A549 (cell line): Measurements from ENCODE around the gene SDC1. TPM values are rescaled to one million over a fixed set of nuclear protein-coding genes. Genes with fewer than 3 reads are reported as not detected.

ENCODE experiments used
- ATAC-seq, 2 experiments: fragments of 200-7000 bp in 1 of 2; fragments of >200 bp in 1 of 2; cut with Nextera tagmentation in 1 of 2; cut with Tn5 transposase in 1 of 2; 3 replicates each; pipeline versions ENCODE4 v1.8.0 to v1.9.1; 2018 to 2020; ENCODE audit warnings: mild to moderate bottlenecking in 1 of 2, moderate library complexity in 1 of 2
- CTCF ChIA-PET: fragments of 300-600 bp; sonication (Branson Sonifier 250); formaldehyde crosslinking; extraction: SDS; loops from one replicate; lab custom pipeline; 2021; ENCODE audit warnings: antibody characterized with exemption, inconsistent platforms; lab: Yijun Ruan, JAX
- POLR2A ChIA-PET: fragments of 350-600 bp; formaldehyde crosslinking; extraction: SDS; loops from one replicate; lab custom pipeline; 2021; ENCODE audit warnings: antibody characterized with exemption, inconsistent platforms; lab: Yijun Ruan, JAX
- DNase-seq, 2 experiments: peaks; one replicate each; pipeline versions ENCODE4 v3.0.0 to v3.0.0-alpha.2; 2011 to 2016; ENCODE audit warnings: low read depth in 1 of 2, low spot score in 1 of 2
- FAIRE-seq: peaks from 2 replicates; lab custom pipeline; 2011; peaks lifted over from hg19 to GRCh38; lab: Jason Lieb, UNC
- H3K27ac ChIP-seq, 2 experiments: fragments of >200 bp; sonication (Bioruptor Twin); formaldehyde crosslinking; 3 replicates each; pipeline ENCODE4 v1.5.1; 2016 to 2017
- H3K4me1 ChIP-seq: fragments of >200 bp; sonication (Bioruptor Twin); formaldehyde crosslinking; 3 replicates; pipeline ENCODE4 v1.6.1; 2016
- H3K4me2 ChIP-seq: fragments of >200 bp; sonication (Bioruptor Twin); formaldehyde crosslinking; 3 replicates; pipeline ENCODE4 v1.6.1; 2016
- H3K4me3 ChIP-seq: fragments of >200 bp; sonication (Bioruptor Twin); formaldehyde crosslinking; 3 replicates; pipeline ENCODE4 v1.5.1; 2016
- H3K9me3 ChIP-seq: fragments of >200 bp; sonication (Bioruptor Twin); formaldehyde crosslinking; 3 replicates; pipeline ENCODE4 v1.6.1; 2016
- BHLHE40 ChIP-seq: IDR thresholded peaks from 2 replicates; pipeline ENCODE4 v1.6.1; 2012; ENCODE audit warnings: low read depth, low read length, inconsistent platforms
- CBX2 ChIP-seq: fragments of 200-600 bp; sonication (generic); IDR thresholded peaks from 2 replicates; pipeline ENCODE4 v1.6.1; 2016; ENCODE audit warnings: low read depth, mild to moderate bottlenecking, borderline replicate concordance
- CEBPB ChIP-seq, 2 experiments: fragments of >200 bp in 1 of 2; sonication (Bioruptor Twin) in 1 of 2; formaldehyde crosslinking in 1 of 2; IDR thresholded peaks; 2 replicates each; pipeline ENCODE4 v1.6.1; 2012 to 2016
- CHD2 ChIP-seq: fragments of 150-350 bp; IDR thresholded peaks from 2 replicates; pipeline ENCODE4 v1.6.1; 2014; ENCODE audit warnings: low read length; ENCODE audit not compliant: partially characterized antibody
- CHD4 ChIP-seq: fragments of 200-600 bp; sonication (generic); IDR thresholded peaks from 2 replicates; pipeline ENCODE4 v1.6.1; 2016; ENCODE audit warnings: antibody characterized with exemption, mild to moderate bottlenecking, borderline replicate concordance
- EHMT2 ChIP-seq: fragments of 200-600 bp; sonication (generic); IDR thresholded peaks from 2 replicates; pipeline ENCODE4 v1.6.1; 2016; ENCODE audit warnings: antibody characterized with exemption, low read depth, mild to moderate bottlenecking, moderate library complexity
- FOSB ChIP-seq: fragments of 250-450 bp; sonication (Bioruptor Pico); IDR thresholded peaks from 2 replicates; pipeline ENCODE4 v1.5.0; 2020; ENCODE audit warnings: mild to moderate bottlenecking, moderate library complexity
- FOXS1 ChIP-seq: fragments of 250-450 bp; sonication (Bioruptor Pico); IDR thresholded peaks from 2 replicates; pipeline ENCODE4 v1.5.0; 2020; ENCODE audit warnings: mild to moderate bottlenecking, moderate library complexity
- HDAC2 ChIP-seq: fragments of 200-600 bp; sonication (generic); IDR thresholded peaks from 2 replicates; pipeline ENCODE4 v1.6.1; 2016
- HOXA7 ChIP-seq: fragments of 250-450 bp; sonication (Bioruptor Pico); IDR thresholded peaks from 2 replicates; pipeline ENCODE4 v1.5.0; 2020; ENCODE audit warnings: mild to moderate bottlenecking, moderate library complexity
- HOXB5 ChIP-seq: fragments of 250-450 bp; sonication (Bioruptor Pico); IDR thresholded peaks from 2 replicates; pipeline ENCODE4 v1.5.0; 2020; ENCODE audit warnings: mild to moderate bottlenecking, moderate library complexity
- JUN ChIP-seq, 2 experiments: fragments of >200 bp; sonication (Bioruptor Twin); formaldehyde crosslinking; IDR thresholded peaks; 2 replicates in 1 of 2; 3 replicates in 1 of 2; pipeline ENCODE4 v1.6.1; 2016 to 2017
- KDM1A ChIP-seq: fragments of 200-600 bp; sonication (generic); IDR thresholded peaks from 2 replicates; pipeline ENCODE4 v1.6.1; 2016; ENCODE audit warnings: low read depth, mild to moderate bottlenecking
- MAFK ChIP-seq: fragments of 450-650 bp; IDR thresholded peaks from 2 replicates; pipeline ENCODE4 v1.6.1; 2014; ENCODE audit not compliant: partially characterized antibody
- MAZ ChIP-seq: fragments of 150-350 bp; IDR thresholded peaks from 2 replicates; pipeline ENCODE4 v1.6.1; 2014; ENCODE audit warnings: antibody characterized with exemption, low read depth, low read length, borderline replicate concordance
- NFE2L2 ChIP-seq: fragments of 150-350 bp; conservative IDR thresholded peaks from 2 replicates; pipeline ENCODE4 v1.6.1; 2014; ENCODE audit warnings: low read length
- NR3C1 ChIP-seq: fragments of >200 bp; sonication (Bioruptor Twin); formaldehyde crosslinking; IDR thresholded peaks from 3 replicates; pipeline ENCODE4 v1.6.1; 2017
- RARB ChIP-seq: fragments of 250-450 bp; sonication (Bioruptor Pico); IDR thresholded peaks from 2 replicates; pipeline ENCODE4 v1.8.0; 2021; ENCODE audit warnings: mild to moderate bottlenecking, moderate library complexity
- RNF2 ChIP-seq: fragments of 200-600 bp; sonication (generic); IDR thresholded peaks from 2 replicates; pipeline ENCODE4 v1.6.1; 2016; ENCODE audit warnings: low read depth, mild to moderate bottlenecking, antibody characterized with exemption, moderate library complexity, borderline replicate concordance
- SREBF2 ChIP-seq: fragments of 450-650 bp; IDR thresholded peaks from 2 replicates; pipeline ENCODE4 v1.6.1; 2014; ENCODE audit warnings: mild to moderate bottlenecking, moderate library complexity
- TFCP2L1 ChIP-seq: fragments of 250-450 bp; sonication (Bioruptor Pico); IDR thresholded peaks from 2 replicates; pipeline ENCODE4 v1.5.0; 2021; ENCODE audit warnings: mild to moderate bottlenecking
- ZC3H11A ChIP-seq: fragments of 450-650 bp; IDR thresholded peaks from 2 replicates; pipeline ENCODE4 v1.6.1; 2014; ENCODE audit warnings: antibody characterized with exemption, mild to moderate bottlenecking
- ZFP36 ChIP-seq: fragments of 450-650 bp; IDR thresholded peaks from 2 replicates; pipeline ENCODE4 v1.6.1; 2014; ENCODE audit warnings: borderline replicate concordance; ENCODE audit not compliant: partially characterized antibody
- WGBS: methylation state at CpG from one replicate; pipeline ENCODE4 v1.1.6; 2017; ENCODE audit errors: missing lambda C conversion rate; 5-methylcytosine and 5-hydroxymethylcytosine counted together
- polyA plus RNA-seq, 4 experiments: library from polyadenylated mRNA; depleted of rRNA in 3 of 4; stranded (reverse); fragments of >200 nt; fragmentation: RNase III in 1 of 4; extraction: RNeasy Plus Mini Kit Qiagen cat#74134 plus additional on column Dnase treatment in 1 of 4; gene quantifications; 2 replicates in 3 of 4; 3 replicates in 1 of 4; pipeline ENCODE4 v1.2.3, GENCODE V29; 2011 to 2017
- TF ChIP-seq, protein P1 (sequence below): fragments of >200 bp; sonication (Bioruptor Twin); formaldehyde crosslinking; IDR thresholded peaks from 3 replicates; pipeline ENCODE4 v1.5.1; 2016
- TF ChIP-seq, protein P2 (sequence below): fragments of >200 bp; sonication (Bioruptor Twin); formaldehyde crosslinking; IDR thresholded peaks from 3 replicates; pipeline ENCODE4 v1.6.1; 2016
- TF ChIP-seq, protein P3 (sequence below): fragments of 200-600 bp; sonication (generic); IDR thresholded peaks from 2 replicates; pipeline ENCODE4 v1.6.1; 2016; ENCODE audit warnings: antibody characterized with exemption, mild to moderate bottlenecking, moderate library complexity
- TF ChIP-seq, protein P4 (sequence below): fragments of 250-450 bp; sonication (Bioruptor Pico); IDR thresholded peaks from 2 replicates; pipeline ENCODE4 v1.5.0; 2021; ENCODE audit warnings: mild to moderate bottlenecking, moderate library complexity, borderline replicate concordance
- TF ChIP-seq, protein P5 (sequence below): fragments of 450-650 bp; IDR thresholded peaks from 2 replicates; pipeline ENCODE4 v1.6.1; 2014; ENCODE audit warnings: antibody characterized with exemption

SDC1 gene
- polyA plus RNA-seq, 2 of the 4 experiments (the other 2 are of a cell fraction), result 116 to 171 TPM

DNA sequence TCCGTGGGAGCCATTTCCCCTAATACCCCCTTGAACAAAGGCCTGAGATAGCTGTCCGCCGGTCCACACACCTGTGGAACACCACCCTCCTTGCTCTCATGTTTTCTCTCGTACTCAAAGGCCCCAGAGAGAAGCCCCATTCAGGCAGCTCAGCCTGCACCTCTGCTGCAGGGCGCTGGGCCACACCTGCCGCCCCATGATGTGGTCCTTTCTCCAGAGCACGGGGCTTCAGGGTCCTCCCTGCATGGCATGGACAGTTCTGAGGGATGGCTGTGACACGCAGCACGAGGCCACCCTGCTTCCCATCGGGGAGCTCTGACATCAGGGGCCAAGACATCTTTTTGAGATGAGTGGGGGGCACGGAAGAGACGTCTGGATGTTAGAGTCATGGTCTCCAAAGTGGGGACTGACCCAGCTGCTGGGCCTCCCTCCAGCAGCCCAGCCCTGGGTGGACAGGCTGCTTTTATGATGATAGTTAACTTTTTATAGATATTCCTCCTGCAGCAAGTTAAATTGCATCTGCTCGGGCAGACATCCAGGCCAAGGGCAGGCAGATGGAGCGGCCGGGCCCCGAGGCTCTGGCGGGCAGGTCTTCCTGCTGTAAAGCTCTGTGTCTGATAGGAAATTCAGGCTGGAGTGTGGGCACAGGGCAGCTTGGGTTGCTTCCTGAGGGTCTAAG, 56.7 kb downstream of the SDC1 start:
- ChIA-PET POLR2A (interaction anchor here (1.0 kb wide), 1 partner anchor 56 kb away, joined by 5 read pairs; the partner anchor contains the start of gene SDC1), CTCF (interaction anchor here (0.9 to 3.0 kb wide), 13 partner anchors 8 to 71 kb away, joined by 3 to 21 read pairs (median 3); partner anchors contain the start of gene SDC1)
- no peak for FAIRE-seq
- Histone ChIP-seq H3K9me3 (no peaks in the 10 kb centered on the region), H3K4me3 (no peak overlapping the region), H3K4me2 (no peak overlapping the region), H3K4me1 (peaks cover 29% of the 10 kb centered on the region), H3K27ac (peak overlapping the region in 1 of 2 experiments; percentile 81; a peak in 4 of 6 replicates)
- DNase-seq, result no peak
- 90% methylated on average over 17 of the region's 17 CpGs for WGBS
- TF ChIP-seq BHLHE40 (no peak), MAZ (no peak), HOXB5 (CRISPR knock-in tag) (no peak), HOXA7 (CRISPR knock-in tag) (no peak), EHMT2 (no peak), CHD4 (no peak), NFE2L2 (no peak), NR3C1 (no peak), FOXS1 (no peak), RARB (CRISPR knock-in tag) (no peak), SREBF2 (no peak), TFCP2L1 (CRISPR knock-in tag) (no peak), FOSB (CRISPR knock-in tag) (no peak), KDM1A (no peak), CHD2 (no peak), JUN (IDR thresholded peaks at IDR 0.05) (no peak), HDAC2 (no peak)
- TF ChIP-seq, protein P1, sequence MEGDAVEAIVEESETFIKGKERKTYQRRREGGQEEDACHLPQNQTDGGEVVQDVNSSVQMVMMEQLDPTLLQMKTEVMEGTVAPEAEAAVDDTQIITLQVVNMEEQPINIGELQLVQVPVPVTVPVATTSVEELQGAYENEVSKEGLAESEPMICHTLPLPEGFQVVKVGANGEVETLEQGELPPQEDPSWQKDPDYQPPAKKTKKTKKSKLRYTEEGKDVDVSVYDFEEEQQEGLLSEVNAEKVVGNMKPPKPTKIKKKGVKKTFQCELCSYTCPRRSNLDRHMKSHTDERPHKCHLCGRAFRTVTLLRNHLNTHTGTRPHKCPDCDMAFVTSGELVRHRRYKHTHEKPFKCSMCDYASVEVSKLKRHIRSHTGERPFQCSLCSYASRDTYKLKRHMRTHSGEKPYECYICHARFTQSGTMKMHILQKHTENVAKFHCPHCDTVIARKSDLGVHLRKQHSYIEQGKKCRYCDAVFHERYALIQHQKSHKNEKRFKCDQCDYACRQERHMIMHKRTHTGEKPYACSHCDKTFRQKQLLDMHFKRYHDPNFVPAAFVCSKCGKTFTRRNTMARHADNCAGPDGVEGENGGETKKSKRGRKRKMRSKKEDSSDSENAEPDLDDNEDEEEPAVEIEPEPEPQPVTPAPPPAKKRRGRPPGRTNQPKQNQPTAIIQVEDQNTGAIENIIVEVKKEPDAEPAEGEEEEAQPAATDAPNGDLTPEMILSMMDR, result no peak
- TF ChIP-seq, protein P2, sequence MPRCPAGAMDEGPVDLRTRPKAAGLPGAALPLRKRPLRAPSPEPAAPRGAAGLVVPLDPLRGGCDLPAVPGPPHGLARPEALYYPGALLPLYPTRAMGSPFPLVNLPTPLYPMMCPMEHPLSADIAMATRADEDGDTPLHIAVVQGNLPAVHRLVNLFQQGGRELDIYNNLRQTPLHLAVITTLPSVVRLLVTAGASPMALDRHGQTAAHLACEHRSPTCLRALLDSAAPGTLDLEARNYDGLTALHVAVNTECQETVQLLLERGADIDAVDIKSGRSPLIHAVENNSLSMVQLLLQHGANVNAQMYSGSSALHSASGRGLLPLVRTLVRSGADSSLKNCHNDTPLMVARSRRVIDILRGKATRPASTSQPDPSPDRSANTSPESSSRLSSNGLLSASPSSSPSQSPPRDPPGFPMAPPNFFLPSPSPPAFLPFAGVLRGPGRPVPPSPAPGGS, result no peak
- no peak for ATAC-seq

DNA sequence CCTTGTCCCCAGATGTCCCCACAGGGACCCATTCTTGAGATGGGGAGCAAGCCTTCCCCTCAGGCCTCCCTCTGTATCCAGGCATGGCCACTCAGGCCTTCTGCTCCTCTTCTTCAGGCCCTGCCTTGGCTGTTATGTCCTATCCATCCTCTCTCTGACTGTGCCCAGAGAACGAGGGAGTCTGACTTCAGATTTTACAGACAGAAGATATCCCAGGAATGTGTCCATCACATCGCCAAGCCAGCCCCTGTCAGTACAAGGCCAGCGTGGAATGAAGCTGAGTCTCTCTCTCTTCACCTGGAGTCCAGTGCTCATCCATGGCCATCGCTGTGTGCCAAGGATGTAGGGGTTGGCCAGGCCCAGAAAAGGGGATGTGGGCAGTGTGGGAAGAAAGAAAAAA, 57.6 kb downstream of the SDC1 start:
- peak overlapping the region; percentile 71 to 81 for H3K27ac ChIP-seq
- CTCF ChIA-PET, result interaction anchor here (0.9 to 3.0 kb wide), 14 partner anchors 9 to 70 kb away, joined by 3 to 21 read pairs (median 5); partner anchors contain the start of gene SDC1
- no peak overlapping the region for H3K4me3 ChIP-seq
- no peaks in the 10 kb centered on the region for H3K9me3 ChIP-seq
- no peak for FAIRE-seq
- no peak for DNase-seq
- peaks cover 29% of the 10 kb centered on the region for H3K4me1 ChIP-seq
- peak overlapping the region; percentile 55 for H3K4me2 ChIP-seq
- POLR2A ChIA-PET, result interaction anchor here (1.0 kb wide), 1 partner anchor 57 kb away, joined by 5 read pairs; the partner anchor contains the start of gene SDC1
- WGBS, result 83% methylated on average over 4 of the region's 4 CpGs
- peak in 1 of 2 experiments; percentile 9; a peak in 2 of 6 replicates for ATAC-seq
- TF ChIP-seq CEBPB (IDR thresholded peaks at IDR 0.05) (no peak), ZC3H11A (no peak), RNF2 (no peak), CBX2 (no peak), ZFP36 (no peak), HDAC2 (no peak), MAFK (no peak), FOSB (CRISPR knock-in tag) (no peak), FOXS1 (no peak), MAZ (no peak)
- TF ChIP-seq, protein P3, sequence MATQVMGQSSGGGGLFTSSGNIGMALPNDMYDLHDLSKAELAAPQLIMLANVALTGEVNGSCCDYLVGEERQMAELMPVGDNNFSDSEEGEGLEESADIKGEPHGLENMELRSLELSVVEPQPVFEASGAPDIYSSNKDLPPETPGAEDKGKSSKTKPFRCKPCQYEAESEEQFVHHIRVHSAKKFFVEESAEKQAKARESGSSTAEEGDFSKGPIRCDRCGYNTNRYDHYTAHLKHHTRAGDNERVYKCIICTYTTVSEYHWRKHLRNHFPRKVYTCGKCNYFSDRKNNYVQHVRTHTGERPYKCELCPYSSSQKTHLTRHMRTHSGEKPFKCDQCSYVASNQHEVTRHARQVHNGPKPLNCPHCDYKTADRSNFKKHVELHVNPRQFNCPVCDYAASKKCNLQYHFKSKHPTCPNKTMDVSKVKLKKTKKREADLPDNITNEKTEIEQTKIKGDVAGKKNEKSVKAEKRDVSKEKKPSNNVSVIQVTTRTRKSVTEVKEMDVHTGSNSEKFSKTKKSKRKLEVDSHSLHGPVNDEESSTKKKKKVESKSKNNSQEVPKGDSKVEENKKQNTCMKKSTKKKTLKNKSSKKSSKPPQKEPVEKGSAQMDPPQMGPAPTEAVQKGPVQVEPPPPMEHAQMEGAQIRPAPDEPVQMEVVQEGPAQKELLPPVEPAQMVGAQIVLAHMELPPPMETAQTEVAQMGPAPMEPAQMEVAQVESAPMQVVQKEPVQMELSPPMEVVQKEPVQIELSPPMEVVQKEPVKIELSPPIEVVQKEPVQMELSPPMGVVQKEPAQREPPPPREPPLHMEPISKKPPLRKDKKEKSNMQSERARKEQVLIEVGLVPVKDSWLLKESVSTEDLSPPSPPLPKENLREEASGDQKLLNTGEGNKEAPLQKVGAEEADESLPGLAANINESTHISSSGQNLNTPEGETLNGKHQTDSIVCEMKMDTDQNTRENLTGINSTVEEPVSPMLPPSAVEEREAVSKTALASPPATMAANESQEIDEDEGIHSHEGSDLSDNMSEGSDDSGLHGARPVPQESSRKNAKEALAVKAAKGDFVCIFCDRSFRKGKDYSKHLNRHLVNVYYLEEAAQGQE, result no peak
- TF ChIP-seq, protein P4, sequence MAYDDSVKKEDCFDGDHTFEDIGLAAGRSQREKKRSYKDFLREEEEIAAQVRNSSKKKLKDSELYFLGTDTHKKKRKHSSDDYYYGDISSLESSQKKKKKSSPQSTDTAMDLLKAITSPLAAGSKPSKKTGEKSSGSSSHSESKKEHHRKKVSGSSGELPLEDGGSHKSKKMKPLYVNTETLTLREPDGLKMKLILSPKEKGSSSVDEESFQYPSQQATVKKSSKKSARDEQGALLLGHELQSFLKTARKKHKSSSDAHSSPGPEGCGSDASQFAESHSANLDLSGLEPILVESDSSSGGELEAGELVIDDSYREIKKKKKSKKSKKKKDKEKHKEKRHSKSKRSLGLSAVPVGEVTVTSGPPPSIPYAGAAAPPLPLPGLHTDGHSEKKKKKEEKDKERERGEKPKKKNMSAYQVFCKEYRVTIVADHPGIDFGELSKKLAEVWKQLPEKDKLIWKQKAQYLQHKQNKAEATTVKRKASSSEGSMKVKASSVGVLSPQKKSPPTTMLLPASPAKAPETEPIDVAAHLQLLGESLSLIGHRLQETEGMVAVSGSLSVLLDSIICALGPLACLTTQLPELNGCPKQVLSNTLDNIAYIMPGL (CRISPR knock-in tag), result no peak
- TF ChIP-seq, protein P5, sequence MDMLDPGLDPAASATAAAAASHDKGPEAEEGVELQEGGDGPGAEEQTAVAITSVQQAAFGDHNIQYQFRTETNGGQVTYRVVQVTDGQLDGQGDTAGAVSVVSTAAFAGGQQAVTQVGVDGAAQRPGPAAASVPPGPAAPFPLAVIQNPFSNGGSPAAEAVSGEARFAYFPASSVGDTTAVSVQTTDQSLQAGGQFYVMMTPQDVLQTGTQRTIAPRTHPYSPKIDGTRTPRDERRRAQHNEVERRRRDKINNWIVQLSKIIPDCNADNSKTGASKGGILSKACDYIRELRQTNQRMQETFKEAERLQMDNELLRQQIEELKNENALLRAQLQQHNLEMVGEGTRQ, result no peak
